Activated T-helper 17 cell treated with anti-CD3 and anti-CD28 coated beads, Interleukin-2, amount 50 U/mL, for 72 hours (primary cell): ENCODE measurements around the gene MTMR12. TPM values are rescaled to one million over a fixed set of nuclear protein-coding genes. Genes with fewer than 3 reads are reported as not detected.
"Not testable (repeated sequence)": the region's sequence is repeated elsewhere in the genome, so short reads cannot be mapped to it uniquely, and the experiment has no call there.

Experiments
- ATAC-seq: fragments of 150-1000 bp; cut with Tn5 transposase; replicated peaks from 2 replicates; pipeline ENCODE4 v1.10.0; 2021; ENCODE audit warnings: mild to moderate bottlenecking, moderate library complexity
- H3K27ac Mint-ChIP-seq: one replicate; pipeline ENCODE4 v1.8.0; 2022; ENCODE audit warnings: mixed read lengths
- H3K27me3 Mint-ChIP-seq: one replicate; pipeline ENCODE4 v1.8.0; 2022; ENCODE audit warnings: mixed read lengths
- H3K36me3 Mint-ChIP-seq: one replicate; pipeline ENCODE4 v1.8.0; 2022; ENCODE audit warnings: low read depth, mild to moderate bottlenecking, mixed read lengths
- H3K4me1 Mint-ChIP-seq: one replicate; pipeline ENCODE4 v1.8.0; 2022; ENCODE audit warnings: mixed read lengths
- H3K4me3 Mint-ChIP-seq: one replicate; pipeline ENCODE4 v1.8.0; 2022; ENCODE audit warnings: mild to moderate bottlenecking, mixed read lengths
- H3K9me3 Mint-ChIP-seq: one replicate; pipeline ENCODE4 v1.8.0; 2022; ENCODE audit warnings: mixed read lengths
- total RNA-seq, 2 donors: library from RNA; stranded (reverse); gene quantifications; one replicate each; pipeline ENCODE4 v1.2.3, GENCODE V29; 2022

MTMR12 gene
- total RNA-seq, 2 donors from 2014 or later, result 28.4 TPM

DNA sequence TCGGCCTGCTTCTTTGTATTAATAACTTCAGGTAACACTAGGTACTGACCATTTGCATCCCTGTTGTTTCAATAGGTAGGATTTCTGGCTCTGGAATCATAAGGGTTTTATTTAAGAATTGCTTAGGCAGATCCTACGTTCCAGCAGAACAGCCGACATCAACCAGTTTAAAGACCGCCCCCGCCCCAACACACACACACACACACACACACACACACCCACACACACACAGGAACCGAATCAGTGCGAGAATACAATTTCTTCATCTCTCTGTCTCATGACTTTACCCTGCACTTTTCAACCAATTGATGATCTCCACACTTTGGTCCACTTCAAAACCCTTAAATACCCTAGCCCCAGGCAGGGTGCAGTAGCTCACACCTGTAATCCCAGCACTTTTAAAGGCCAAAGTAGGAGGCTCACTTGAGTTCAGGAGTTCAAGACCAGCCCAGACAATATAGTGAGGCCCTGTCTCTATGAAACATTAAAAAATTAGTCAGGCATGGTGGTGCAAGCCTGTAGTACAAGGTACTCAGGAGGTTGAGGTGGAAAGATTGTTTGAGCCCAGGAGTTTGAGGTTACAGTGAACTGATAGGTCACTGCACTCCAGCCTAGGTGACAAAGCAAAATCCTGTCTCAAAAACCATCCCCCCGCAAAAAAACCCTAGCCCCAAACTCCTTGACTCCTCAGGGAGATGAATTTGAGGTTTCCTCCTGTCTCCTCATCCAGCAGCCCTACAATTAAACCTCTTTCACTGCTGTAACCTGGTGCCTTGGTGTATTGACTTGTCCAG is 2.7 kb upstream of the MTMR12 start:
- ATAC-seq, result no peak
- no peak overlapping the region for H3K4me3 Mint-ChIP-seq
- no peaks in the 10 kb centered on the region for H3K9me3 Mint-ChIP-seq
- H3K27me3 Mint-ChIP-seq, result no peaks in the 10 kb centered on the region
- H3K4me1 Mint-ChIP-seq, result peaks cover 8% of the 10 kb centered on the region
- H3K27ac Mint-ChIP-seq, result no peak overlapping the region
- peaks cover 9% of the 10 kb centered on the region for H3K36me3 Mint-ChIP-seq

DNA sequence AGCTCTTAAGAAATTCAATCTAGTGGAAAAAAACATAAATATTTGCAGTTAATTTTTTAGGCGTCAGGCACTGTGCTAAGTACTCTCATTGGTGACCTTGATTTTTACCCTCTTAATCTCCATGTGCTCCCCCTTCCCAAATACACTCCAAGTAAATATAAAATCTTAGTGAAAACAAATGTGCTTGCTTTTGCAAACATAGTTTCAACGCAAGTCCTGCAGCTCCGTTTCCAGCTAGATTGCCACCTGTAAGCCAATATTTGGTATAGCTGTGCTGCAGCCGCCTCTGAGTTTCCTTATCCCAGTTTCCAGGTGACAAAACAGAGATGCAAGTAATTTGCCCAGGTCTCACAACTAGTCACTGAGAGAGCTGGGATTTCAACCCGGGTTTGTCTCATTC is 1.9 kb upstream of the MTMR12 start:
- Mint-ChIP-seq H3K36me3 (peaks cover 9% of the 10 kb centered on the region), H3K9me3 (no peaks in the 10 kb centered on the region), H3K4me3 (peak overlapping the region; percentile 81), H3K4me1 (peaks cover 11% of the 10 kb centered on the region), H3K27me3 (no peaks in the 10 kb centered on the region), H3K27ac (no peak overlapping the region)
- ATAC-seq, result no peak

DNA sequence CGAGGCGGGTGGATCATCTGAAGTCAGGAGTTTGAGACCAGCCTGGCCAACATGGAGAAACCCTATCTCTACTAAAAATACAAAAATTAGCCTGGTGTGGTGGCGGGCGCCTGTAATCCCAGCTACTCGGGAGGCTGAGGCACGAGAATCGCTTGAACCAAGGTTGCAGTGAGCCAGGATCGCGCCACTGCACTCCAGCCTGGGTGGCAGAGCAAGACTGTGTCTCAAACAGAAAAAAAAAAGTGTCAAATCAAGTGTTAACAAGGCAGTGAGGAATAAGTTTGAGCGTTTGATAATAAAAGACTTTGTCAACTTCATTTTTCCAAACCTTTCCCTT is 1.4 kb upstream of the MTMR12 start:
- peaks cover 14% of the 10 kb centered on the region for H3K36me3 Mint-ChIP-seq
- H3K27ac Mint-ChIP-seq, ATAC-seq, H3K9me3 Mint-ChIP-seq, H3K27me3 Mint-ChIP-seq: not testable (repeated sequence)
- peaks cover 16% of the 10 kb centered on the region for H3K4me1 Mint-ChIP-seq
- peak overlapping the region; percentile 81 for H3K4me3 Mint-ChIP-seq

DNA sequence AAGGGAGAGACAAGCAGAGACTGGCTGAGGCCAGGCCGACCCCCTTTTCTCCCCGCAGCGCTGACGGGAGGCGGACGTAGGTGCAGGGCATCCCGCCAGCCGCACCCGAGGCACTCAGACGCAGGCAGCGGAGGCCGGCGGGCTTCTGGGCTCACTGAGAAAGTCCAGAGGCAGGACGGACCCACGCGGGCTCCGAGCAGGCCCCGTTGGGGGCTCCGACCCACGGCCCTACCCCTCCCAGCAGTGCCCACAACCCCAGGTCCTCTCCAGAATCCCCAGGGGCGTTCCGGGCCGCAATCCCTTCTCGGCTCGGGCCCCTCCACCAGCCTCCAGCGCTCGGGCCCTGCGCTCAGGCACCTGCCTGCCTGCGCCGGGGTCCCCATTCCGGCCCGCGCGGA is 543 bp downstream of the MTMR12 start:
- peak overlapping the region; percentile 65 for H3K27ac Mint-ChIP-seq

DNA sequence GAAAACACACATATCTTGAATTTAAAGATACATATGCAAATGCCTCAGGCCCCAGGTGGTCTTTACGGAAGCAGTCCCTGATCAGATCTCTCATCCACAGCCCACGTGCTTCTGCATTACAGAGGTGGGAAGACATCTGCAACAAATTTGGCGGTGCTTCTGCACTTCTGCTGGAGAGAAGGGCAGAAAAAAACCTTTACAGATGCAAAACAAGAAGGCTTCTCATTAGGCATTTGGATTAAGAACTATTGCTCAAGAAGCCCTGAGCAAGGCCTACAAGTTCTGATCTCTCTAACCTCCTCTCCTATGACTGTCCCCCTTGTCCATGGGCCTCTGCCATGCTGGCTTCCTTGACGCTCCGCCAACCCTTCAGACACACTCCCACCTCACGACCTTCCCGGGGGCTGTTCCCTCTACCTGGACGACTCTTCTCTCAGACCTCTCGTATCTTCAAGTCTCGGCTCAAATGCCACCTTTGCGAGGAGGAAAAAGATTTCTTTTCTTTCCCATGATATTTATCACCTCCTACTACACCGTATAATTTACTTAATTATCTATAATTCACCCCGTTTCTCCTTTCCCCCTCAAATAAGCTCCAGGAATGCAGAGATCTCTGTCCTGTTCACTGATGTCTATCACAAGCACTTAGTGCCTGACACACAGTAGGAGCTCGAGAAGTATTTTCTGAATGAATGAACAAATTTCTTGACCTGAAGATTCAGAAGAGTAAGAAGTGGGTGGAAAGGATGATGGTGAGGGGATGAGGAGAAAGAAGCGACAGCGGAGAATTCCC is 1.1 kb downstream of the MTMR12 start:
- H3K27me3 Mint-ChIP-seq, result no peaks in the 10 kb centered on the region
- H3K4me1 Mint-ChIP-seq, result peaks cover 24% of the 10 kb centered on the region
- ATAC-seq, result no peak
- peaks cover 20% of the 10 kb centered on the region for H3K36me3 Mint-ChIP-seq
- peak overlapping the region; percentile 81 for H3K4me3 Mint-ChIP-seq
- no peaks in the 10 kb centered on the region for H3K9me3 Mint-ChIP-seq
- peak overlapping the region; percentile 65 for H3K27ac Mint-ChIP-seq

More for the DNA sequence above, 543 bp downstream of the MTMR12 start:
- peaks cover 24% of the 10 kb centered on the region for H3K4me1 Mint-ChIP-seq
- H3K36me3 Mint-ChIP-seq, result peaks cover 20% of the 10 kb centered on the region
- H3K4me3 Mint-ChIP-seq, result peak overlapping the region; percentile 81
- no peaks in the 10 kb centered on the region for H3K9me3 Mint-ChIP-seq
- ATAC-seq, result peak; percentile 19
- H3K27me3 Mint-ChIP-seq, result no peaks in the 10 kb centered on the region

DNA sequence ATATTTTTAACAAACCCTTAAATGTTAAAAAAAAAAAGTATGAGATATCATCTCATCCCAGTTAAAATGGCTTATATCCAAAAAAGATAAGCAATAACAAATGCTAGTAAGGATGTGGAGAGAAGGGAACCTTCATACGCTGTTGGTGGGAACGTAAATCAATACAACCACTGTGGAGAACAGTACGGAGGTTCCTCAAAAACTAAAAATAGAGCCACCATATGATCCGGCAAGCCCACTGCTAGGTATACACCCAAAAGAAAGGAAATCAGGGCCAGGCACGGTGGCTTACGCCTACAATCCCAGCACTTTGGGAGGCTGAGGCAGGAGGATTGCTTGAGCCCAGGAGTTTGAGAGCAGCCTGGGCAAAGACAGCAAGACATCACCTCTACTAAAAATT is 3.0 kb downstream of the MTMR12 start:
- Mint-ChIP-seq H3K4me3 (peak overlapping the region; percentile 81), H3K27ac (peak overlapping the region; percentile 26), H3K36me3 (peaks cover 20% of the 10 kb centered on the region), H3K4me1 (peaks cover 25% of the 10 kb centered on the region), H3K9me3 (no peaks in the 10 kb centered on the region), H3K27me3 (no peaks in the 10 kb centered on the region)
- no peak for ATAC-seq

DNA sequence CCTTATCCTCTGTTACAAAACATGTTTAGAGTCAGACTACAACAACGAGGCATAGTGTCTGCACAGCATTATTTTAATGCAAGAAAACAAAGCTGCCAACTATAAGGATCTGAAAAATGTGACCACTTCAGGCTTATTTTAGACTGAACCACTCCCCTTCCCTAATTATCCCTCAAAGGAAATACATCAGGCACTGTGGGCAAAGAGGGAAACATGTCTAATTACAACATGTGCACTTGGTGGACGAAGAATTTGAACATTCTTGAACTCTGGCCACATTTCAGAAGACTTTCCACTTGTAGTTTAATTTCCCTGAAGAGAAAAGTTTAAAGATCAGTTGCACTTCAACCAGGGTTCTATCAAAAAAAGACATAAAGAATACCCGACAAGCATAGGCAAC is 3.8 kb downstream of the MTMR12 start:
- Mint-ChIP-seq H3K27me3 (no peaks in the 10 kb centered on the region), H3K4me1 (peaks cover 29% of the 10 kb centered on the region), H3K9me3 (no peaks in the 10 kb centered on the region), H3K36me3 (peaks cover 20% of the 10 kb centered on the region), H3K4me3 (no peak overlapping the region), H3K27ac (peak overlapping the region; percentile 26)
- no peak for ATAC-seq

DNA sequence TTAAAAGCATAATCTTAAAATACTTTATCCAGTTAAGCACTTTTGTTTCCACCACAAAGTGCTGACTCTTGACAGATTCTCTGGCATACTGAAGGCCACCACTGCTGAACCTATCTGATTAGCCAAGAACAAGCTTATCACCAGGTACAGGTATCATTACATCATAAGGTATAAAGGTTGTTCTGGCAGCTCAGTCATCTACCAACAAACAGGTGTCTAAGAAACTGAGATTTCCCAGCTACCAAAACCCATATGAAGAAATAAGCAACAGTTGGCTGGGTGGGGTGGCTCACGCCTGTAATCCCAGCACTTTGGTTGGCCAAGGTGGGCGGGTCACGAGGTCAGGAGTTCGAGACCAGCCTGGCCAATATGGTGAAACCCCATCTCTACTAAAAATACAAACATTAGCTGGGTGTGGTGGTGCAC is 5.0 kb downstream of the MTMR12 start:
- peaks cover 38% of the 10 kb centered on the region for H3K4me1 Mint-ChIP-seq

DNA sequence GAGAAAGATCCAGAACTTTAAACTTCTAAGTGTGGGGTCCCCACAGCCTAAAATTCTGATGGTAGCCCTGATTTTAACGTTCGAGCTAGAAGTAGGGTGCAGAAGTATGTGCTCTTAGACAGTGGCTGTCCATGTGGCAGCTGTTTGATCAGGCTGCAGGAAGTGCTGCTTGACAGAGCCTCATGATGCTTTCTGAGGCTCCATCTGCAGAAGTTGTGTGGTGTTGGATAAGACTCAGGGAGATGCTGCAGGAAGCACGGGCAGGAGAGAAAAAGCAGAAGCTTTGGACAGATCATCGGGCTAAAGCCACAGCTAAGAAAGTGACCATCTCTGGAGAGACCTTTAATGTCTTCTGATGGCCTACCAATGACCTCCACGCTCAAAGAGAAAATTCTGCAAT is 8.1 kb downstream of the MTMR12 start:
- ATAC-seq, result no peak
- no peak overlapping the region for H3K27ac Mint-ChIP-seq

More for the DNA sequence above, 5.0 kb downstream of the MTMR12 start:
- no peak for ATAC-seq
- no peak overlapping the region for H3K27ac Mint-ChIP-seq
- no peak overlapping the region for H3K4me3 Mint-ChIP-seq
- no peaks in the 10 kb centered on the region for H3K9me3 Mint-ChIP-seq
- no peaks in the 10 kb centered on the region for H3K27me3 Mint-ChIP-seq
- peaks cover 20% of the 10 kb centered on the region for H3K36me3 Mint-ChIP-seq

DNA sequence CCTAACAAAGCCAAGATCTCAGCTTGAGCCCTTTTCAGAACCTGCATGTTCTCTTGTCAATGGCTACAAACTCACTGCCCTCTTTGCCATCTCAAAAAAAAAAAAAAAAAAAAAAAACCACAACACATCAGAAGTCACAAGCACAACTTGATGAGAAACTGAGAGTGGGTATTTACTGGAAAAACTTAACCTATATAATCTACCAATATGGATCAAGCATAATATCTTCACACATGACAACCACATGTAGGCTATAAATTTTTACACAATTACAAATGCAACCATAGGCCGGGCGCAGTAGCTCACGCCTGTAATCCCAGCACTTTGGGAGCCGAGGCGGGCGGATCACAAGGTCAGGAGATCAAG is 9.0 kb downstream of the MTMR12 start:
- Mint-ChIP-seq H3K4me1 (peaks cover 18% of the 10 kb centered on the region), H3K27ac (no peak overlapping the region)
- ATAC-seq, result no peak

More for the DNA sequence above, 8.1 kb downstream of the MTMR12 start:
- H3K9me3 Mint-ChIP-seq, result no peaks in the 10 kb centered on the region
- no peaks in the 10 kb centered on the region for H3K27me3 Mint-ChIP-seq
- H3K4me1 Mint-ChIP-seq, result peaks cover 27% of the 10 kb centered on the region
- no peak overlapping the region for H3K4me3 Mint-ChIP-seq
- peaks cover 11% of the 10 kb centered on the region for H3K36me3 Mint-ChIP-seq

DNA sequence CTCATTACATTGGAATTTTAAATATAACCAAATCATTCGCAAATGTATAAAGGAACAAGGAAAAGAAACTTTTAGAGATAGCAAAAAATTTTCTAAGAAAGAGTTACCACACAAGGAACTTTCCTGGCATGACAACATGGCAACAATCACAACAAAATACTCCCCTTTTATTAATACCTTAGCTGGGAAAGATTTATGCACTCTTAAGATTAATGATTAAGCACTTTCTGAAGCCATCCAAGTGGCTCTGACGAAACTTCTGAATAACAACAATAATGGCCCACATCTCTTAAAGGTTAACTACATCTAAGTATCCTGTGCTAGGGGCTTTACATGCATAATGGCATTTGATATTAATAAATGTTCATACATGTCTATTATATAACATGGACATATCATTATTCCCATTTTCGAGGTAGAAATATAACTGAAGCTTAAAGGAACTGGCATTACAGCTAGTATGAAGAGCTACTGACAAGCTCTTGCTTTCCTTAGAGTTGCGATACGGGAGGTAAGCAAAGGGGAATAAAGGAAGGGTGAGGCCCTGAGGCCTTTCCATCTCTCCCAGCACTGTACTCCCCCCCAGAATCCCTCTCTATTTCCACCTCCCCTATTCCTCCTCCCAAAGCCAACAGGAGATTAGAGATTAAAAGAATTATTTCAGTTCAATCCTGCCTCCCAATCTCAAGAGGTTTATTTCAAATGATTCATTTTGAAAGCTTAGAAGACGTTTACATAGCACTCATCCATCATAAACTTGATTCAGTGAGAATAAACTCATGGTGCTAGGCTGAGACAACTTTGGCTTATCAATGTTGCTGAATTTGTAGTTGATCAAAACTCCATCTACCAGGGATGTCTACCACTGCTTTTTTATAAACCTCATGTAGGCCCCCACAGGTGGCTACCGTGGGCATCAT is 9.6 kb downstream of the MTMR12 start:
- no peak overlapping the region for H3K27ac Mint-ChIP-seq
- H3K9me3 Mint-ChIP-seq, result no peaks in the 10 kb centered on the region
- H3K4me1 Mint-ChIP-seq, result peaks cover 18% of the 10 kb centered on the region
- H3K4me3 Mint-ChIP-seq, result no peak overlapping the region
- no peaks in the 10 kb centered on the region for H3K27me3 Mint-ChIP-seq
- H3K36me3 Mint-ChIP-seq, result peaks cover 5% of the 10 kb centered on the region
- peak; percentile 23 for ATAC-seq

More for the DNA sequence above, 9.0 kb downstream of the MTMR12 start:
- Mint-ChIP-seq H3K36me3 (peaks cover 2% of the 10 kb centered on the region), H3K4me3 (no peak overlapping the region), H3K27me3 (no peaks in the 10 kb centered on the region), H3K9me3 (no peaks in the 10 kb centered on the region)

DNA sequence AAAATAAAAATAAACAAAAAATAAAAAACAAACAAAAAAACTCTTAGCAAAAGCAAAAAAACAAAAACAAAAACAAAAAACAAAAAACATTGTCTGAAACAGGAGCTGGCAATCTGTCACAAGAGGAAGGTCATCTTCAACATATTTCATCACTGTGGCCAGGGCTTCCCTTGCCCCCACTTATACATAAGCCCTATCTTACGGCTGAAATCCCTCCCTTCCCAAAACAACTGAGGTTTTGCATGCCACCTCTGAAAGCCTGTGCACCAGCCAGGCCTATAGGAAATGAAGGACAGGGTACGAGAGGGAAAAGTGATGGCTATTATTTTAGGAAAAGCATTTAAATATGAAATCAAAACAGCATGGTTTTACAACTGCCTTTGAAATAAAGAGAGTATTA is 10.8 kb downstream of the MTMR12 start:
- no peak overlapping the region for H3K4me3 Mint-ChIP-seq
- H3K4me1 Mint-ChIP-seq, result peaks cover 29% of the 10 kb centered on the region
- H3K27ac Mint-ChIP-seq, result no peak overlapping the region

DNA sequence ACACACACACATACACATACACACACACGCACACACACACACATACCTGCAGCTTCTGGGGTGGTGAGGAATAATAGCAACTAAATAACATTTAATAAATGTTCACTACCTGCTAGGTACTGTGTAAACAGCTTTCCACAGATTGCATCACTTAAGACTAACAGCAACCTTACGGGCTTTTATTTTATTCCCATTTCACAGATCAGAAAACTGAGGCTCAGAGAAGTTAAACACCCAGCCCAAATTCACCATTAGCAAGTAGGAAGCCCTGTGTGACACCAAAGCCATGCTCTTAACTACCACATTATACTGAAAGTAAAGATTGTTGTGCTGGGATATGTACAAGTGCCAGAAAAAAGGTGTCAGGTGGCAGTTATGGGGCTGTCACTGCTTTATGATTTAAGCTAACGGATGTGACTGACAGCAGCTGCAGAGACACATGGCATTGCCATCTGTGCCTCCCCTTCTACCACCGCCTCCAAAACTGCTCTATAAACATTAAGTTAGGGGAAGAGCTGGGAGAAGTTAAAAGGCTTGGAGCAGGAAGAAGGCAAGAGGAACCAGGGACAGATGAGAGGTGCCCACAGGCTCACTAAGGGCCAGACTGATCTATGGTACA is 13.6 kb downstream of the MTMR12 start:
- Mint-ChIP-seq H3K27ac (no peak overlapping the region), H3K27me3 (no peaks in the 10 kb centered on the region), H3K36me3 (peaks cover 39% of the 10 kb centered on the region), H3K4me1 (peaks cover 24% of the 10 kb centered on the region), H3K9me3 (no peaks in the 10 kb centered on the region), H3K4me3 (no peak overlapping the region)
- no peak for ATAC-seq

More for the DNA sequence above, 10.8 kb downstream of the MTMR12 start:
- Mint-ChIP-seq H3K36me3 (peaks cover 16% of the 10 kb centered on the region), H3K9me3 (no peaks in the 10 kb centered on the region), H3K27me3 (no peaks in the 10 kb centered on the region)
- ATAC-seq, result no peak

DNA sequence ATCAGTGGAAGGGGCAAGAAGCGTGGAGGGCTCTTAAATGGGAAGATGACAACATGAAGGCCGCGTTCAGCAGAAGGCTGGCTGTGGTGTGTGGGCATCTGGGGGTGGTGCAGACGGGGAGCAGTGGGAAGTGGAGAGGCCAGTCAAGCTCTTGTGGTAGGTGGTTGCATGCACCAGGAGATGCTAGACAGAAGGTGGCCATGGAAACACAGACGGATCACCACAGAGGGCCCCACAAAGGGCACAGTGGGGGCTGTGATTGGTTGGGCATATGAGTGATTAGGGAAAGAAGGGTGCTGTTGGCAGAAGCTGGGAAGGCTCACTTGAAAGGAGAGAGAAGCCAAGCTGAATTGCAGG is 14.7 kb downstream of the MTMR12 start:
- peak; percentile 79 for ATAC-seq
- H3K9me3 Mint-ChIP-seq, result no peaks in the 10 kb centered on the region
- H3K27me3 Mint-ChIP-seq, result no peaks in the 10 kb centered on the region
- peaks cover 45% of the 10 kb centered on the region for H3K36me3 Mint-ChIP-seq
- H3K4me1 Mint-ChIP-seq, result peaks cover 23% of the 10 kb centered on the region
- H3K27ac Mint-ChIP-seq, result peak overlapping the region; percentile 79
- H3K4me3 Mint-ChIP-seq, result peak overlapping the region; percentile 40
